Lung (tissue), 12 donors: ENCODE data around the gene TTI1. TPM values are rescaled to one million over a fixed set of nuclear protein-coding genes. Genes with fewer than 3 reads are reported as not detected.

Source experiments
- ATAC-seq: fragments of 200-7000 bp; cut with Tn5 transposase; one replicate; pipeline ENCODE4 v1.9.1; 2020; ENCODE audit warnings: moderate number of reproducible peaks; ENCODE audit not compliant: insufficient read depth, low FRiP score
- DNase-seq, 3 donors: peaks; one replicate each; pipeline ENCODE4 v3.0.0-alpha.2; 2013 to 2017
- H3K27ac ChIP-seq, 2 donors: one replicate each; pipeline ENCODE4 v1.5.1; 2013; ENCODE audit warnings: mild to moderate bottlenecking in 2 of 2, moderate library complexity in 2 of 2, control low read depth in 1 of 2, inconsistent platforms in 1 of 2, low read depth in 1 of 2, low read length in 1 of 2
- H3K27me3 ChIP-seq, 3 donors: one replicate each; pipeline ENCODE4 v1.5.1; 2013; ENCODE audit warnings: low read length in 2 of 3; ENCODE audit not compliant: control insufficient read depth in 3 of 3, insufficient read depth in 3 of 3
- H3K36me3 ChIP-seq, 4 donors: one replicate each; pipeline ENCODE4 v1.5.1; 2013; ENCODE audit warnings: low read length in 4 of 4, mild to moderate bottlenecking in 1 of 4, moderate library complexity in 1 of 4; ENCODE audit not compliant: control insufficient read depth in 4 of 4, insufficient read depth in 4 of 4
- H3K4me1 ChIP-seq, 5 donors: one replicate each; pipeline ENCODE4 v1.5.1; 2013; ENCODE audit warnings: low read length in 5 of 5, mild to moderate bottlenecking in 2 of 5, moderate library complexity in 1 of 5; ENCODE audit not compliant: control insufficient read depth in 5 of 5, insufficient read depth in 5 of 5
- H3K4me3 ChIP-seq: one replicate; pipeline ENCODE4 v1.5.1; 2013; ENCODE audit warnings: mild to moderate bottlenecking, control low read depth, moderate library complexity
- H3K9ac ChIP-seq, 2 donors: one replicate each; pipeline ENCODE4 v1.5.1; 2013; ENCODE audit warnings: low read length in 2 of 2, control low read depth in 1 of 2; ENCODE audit not compliant: insufficient read depth in 1 of 2
- H3K9me3 ChIP-seq, 4 donors: one replicate each; pipeline ENCODE4 v1.5.1; 2013; ENCODE audit warnings: low read length in 3 of 4, mild to moderate bottlenecking in 1 of 4, moderate library complexity in 1 of 4; ENCODE audit not compliant: control insufficient read depth in 4 of 4, insufficient read depth in 3 of 4
- CTCF ChIP-seq: IDR thresholded peaks from 2 replicates; pipeline ENCODE4 v1.5.1; 2012; ENCODE audit warnings: mild to moderate bottlenecking; ENCODE audit errors: control extremely low read depth, extremely low read depth
- WGBS, 2 donors: extraction: QIAGEN DNeasy Blood & Tissue Kit; methylation state at CpG; one replicate each; pipeline ENCODE4 v1.1.7; 2013; 5-methylcytosine and 5-hydroxymethylcytosine counted together
- polyA plus RNA-seq, 2 donors: library from polyadenylated mRNA; stranded (reverse); fragments of 200-250 nt; gene quantifications; one replicate each; pipeline ENCODE4 v1.2.1, GENCODE V29; 2013
- total RNA-seq, 2 donors: library from RNA; depleted of rRNA in 1 of 2; stranded (reverse); fragments of >200 nt in 1 of 2; gene quantifications; one replicate each; pipeline ENCODE4 v1.2.1, GENCODE V29; 2014 to 2021
- donor health status: control.
- donor health status: control.
- donor health status: Bipolar disorder and iron deficiency.
- donor health status: healthy.
- donor health status: DM: yes; HTN: yes; CAD: no.

TTI1 gene
- total and polyA plus RNA-seq, 4 donors: 6.7 to 33.8 (median 15.5) TPM

DNA sequence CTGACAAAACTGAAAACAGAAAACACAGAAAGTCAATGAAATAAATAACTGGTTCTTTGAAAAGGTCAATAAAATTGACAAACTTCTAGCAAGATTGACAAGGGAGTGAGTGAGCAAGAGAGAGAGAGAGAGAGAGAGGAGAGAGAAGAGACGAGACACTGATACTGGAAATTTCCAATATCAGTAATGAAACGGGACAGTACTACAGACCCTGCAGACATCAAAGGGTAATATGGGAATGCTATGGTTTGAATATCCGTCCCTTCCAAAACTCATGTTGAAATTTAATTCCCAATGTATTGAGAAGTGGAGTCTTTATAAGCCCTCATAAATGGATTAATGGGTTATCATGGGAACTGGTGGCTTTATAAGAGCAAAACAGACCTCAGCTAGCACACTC is 3.8 kb downstream of the TTI1 start:
- Histone ChIP-seq H3K36me3 (peaks cover 0 to 12% (median 3%) of the 10 kb centered on the region in 4 donors), H3K4me1 (peaks cover 9 to 28% (median 13%) of the 10 kb centered on the region in 5 donors), H3K4me3 (no peak overlapping the region), H3K9me3 (no peaks in the 10 kb centered on the region), H3K27ac (no peak overlapping the region), H3K27me3 (no peaks in the 10 kb centered on the region), H3K9ac (no peak overlapping the region)
- 94 to 96% methylated on average over 3 of the region's 3 CpGs for WGBS, 2 donors
- TF ChIP-seq CTCF: no peak
- no peak for ATAC-seq
- no peak for DNase-seq

DNA sequence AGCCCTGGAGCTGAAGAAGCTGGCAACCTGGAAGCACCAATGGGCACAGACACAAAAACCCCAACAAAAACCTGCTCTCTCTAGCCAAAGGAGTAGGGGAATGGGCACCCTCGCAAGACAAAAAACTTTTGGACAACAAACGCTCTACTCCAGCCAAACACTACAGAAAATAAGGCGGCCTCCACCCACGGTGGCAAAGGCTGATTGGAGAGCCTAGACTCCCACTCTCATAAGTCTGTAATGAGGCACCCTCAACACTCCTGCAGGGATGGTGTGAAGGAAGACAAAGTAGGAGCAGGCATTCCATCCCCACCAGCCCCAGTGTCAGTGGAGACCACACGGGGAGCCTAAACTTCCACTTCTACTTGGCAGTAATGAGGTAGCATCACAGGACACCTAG is 8.8 kb downstream of the TTI1 start:
- no peak for ATAC-seq
- no peak overlapping the region for H3K27ac ChIP-seq
- WGBS, 2 donors: 82 to 93% methylated on average over 5 of the region's 5 CpGs

GRCh38 chr20:38023181-38024001 is 9.9 kb downstream of the TTI1 start:
- H3K4me3 ChIP-seq: no peak overlapping the region
- no peaks in the 10 kb centered on the region for H3K27me3 ChIP-seq
- H3K9ac ChIP-seq: peak overlapping the region in 1 of 2 donors; percentile 36
- no peak overlapping the region for H3K27ac ChIP-seq
- peaks cover 3 to 14% (median 6%) of the 10 kb centered on the region in 4 donors for H3K36me3 ChIP-seq
- DNase-seq (peak; percentile 45 to 93 (median 91)), ATAC-seq (no peak)
- WGBS, 2 donors: 49 to 64% methylated on average over 5 of the region's 5 CpGs
- TF ChIP-seq CTCF: no peak
- peaks cover 0 to 5% (median 0%) of the 10 kb centered on the region in 4 donors for H3K9me3 ChIP-seq
- peaks cover 5 to 25% (median 9%) of the 10 kb centered on the region in 5 donors for H3K4me1 ChIP-seq

More for the DNA sequence above, 8.8 kb downstream of the TTI1 start:
- DNase-seq: no peak
- no peak overlapping the region for H3K4me3 ChIP-seq
- TF ChIP-seq CTCF: no peak
- no peak overlapping the region for H3K9ac ChIP-seq
- H3K9me3 ChIP-seq: no peaks in the 10 kb centered on the region
- peaks cover 0 to 4% (median 3%) of the 10 kb centered on the region in 4 donors for H3K36me3 ChIP-seq
- peaks cover 5 to 25% (median 12%) of the 10 kb centered on the region in 5 donors for H3K4me1 ChIP-seq
- no peaks in the 10 kb centered on the region for H3K27me3 ChIP-seq
